ENCODE measurements around the gene RCL1.

RCL1 gene

GRCh38 chr9:4844056-4844838 is 51.5 kb downstream of the RCL1 start:
- no peak for DNase-seq

- DNase-seq: no peak
Observed at GRCh38 chr9:4849369-4849768, 56.6 kb downstream of the RCL1 start.

GRCh38 chr9:4850603-4851310 is 58.0 kb downstream of the RCL1 start:
- no peak for DNase-seq

GRCh38 chr9:4852419-4852818 is 59.7 kb downstream of the RCL1 start:
- DNase-seq: no peak

- no peak for DNase-seq
Observed at GRCh38 chr9:4854265-4854590, 61.5 kb downstream of the RCL1 start.

GRCh38 chr9:4855841-4856240 is 63.1 kb downstream of the RCL1 start:
- DNase-seq: no peak

GRCh38 chr9:4857163-4857810 is 64.5 kb downstream of the RCL1 start:
- no peak for DNase-seq

- no peak for DNase-seq
Observed at GRCh38 chr9:4859035-4859434, 66.3 kb downstream of the RCL1 start.

GRCh38 chr9:4860383-4860782 is 67.6 kb downstream of the RCL1 start:
- no peak for DNase-seq

- DNase-seq: no peak
Observed at GRCh38 chr9:4861145-4861544, 68.4 kb downstream of the RCL1 start.

- DNase-seq: no peak
Observed at GRCh38 chr9:4861736-4862451, 69.2 kb downstream of the RCL1 start.

GRCh38 chr9:4862506-4863250 is 69.9 kb downstream of the RCL1 start:
- DNase-seq: no peak

- DNase-seq: no peak
Observed at GRCh38 chr9:4864234-4864661, 71.5 kb downstream of the RCL1 start.

- DNase-seq: no peak
Observed at GRCh38 chr9:4864698-4865097, 72.0 kb downstream of the RCL1 start.

GRCh38 chr9:4865681-4866080 is 72.9 kb downstream of the RCL1 start:
- DNase-seq: no peak

- no peak for DNase-seq
Observed at GRCh38 chr9:4866239-4866969, 73.7 kb downstream of the RCL1 start.

GRCh38 chr9:4873066-4873465 is 80.3 kb downstream of the RCL1 start:
- DNase-seq: no peak

GRCh38 chr9:4875559-4875958 is 82.8 kb downstream of the RCL1 start:
- DNase-seq: no peak

- DNase-seq: no peak
Observed at GRCh38 chr9:4879115-4879558, 86.4 kb downstream of the RCL1 start.

- DNase-seq: no peak
Observed at GRCh38 chr9:4883326-4883873, 90.7 kb downstream of the RCL1 start.

- no peak for DNase-seq
Observed at GRCh38 chr9:4886698-4887097, 94.0 kb downstream of the RCL1 start.

GRCh38 chr9:4887556-4887955 is 94.8 kb downstream of the RCL1 start:
- DNase-seq: no peak
